Islet precursor cell (in vitro differentiated cells): Measurements from ENCODE around the gene PLCG2.
"Not testable (repeated sequence)": the region's sequence is repeated elsewhere in the genome, so short reads cannot be mapped to it uniquely, and the experiment has no call there.

Experiments used
- DNase-seq: peaks from one replicate; pipeline ENCODE4 v3.0.0-alpha.2; 2018

PLCG2 gene

DNA sequence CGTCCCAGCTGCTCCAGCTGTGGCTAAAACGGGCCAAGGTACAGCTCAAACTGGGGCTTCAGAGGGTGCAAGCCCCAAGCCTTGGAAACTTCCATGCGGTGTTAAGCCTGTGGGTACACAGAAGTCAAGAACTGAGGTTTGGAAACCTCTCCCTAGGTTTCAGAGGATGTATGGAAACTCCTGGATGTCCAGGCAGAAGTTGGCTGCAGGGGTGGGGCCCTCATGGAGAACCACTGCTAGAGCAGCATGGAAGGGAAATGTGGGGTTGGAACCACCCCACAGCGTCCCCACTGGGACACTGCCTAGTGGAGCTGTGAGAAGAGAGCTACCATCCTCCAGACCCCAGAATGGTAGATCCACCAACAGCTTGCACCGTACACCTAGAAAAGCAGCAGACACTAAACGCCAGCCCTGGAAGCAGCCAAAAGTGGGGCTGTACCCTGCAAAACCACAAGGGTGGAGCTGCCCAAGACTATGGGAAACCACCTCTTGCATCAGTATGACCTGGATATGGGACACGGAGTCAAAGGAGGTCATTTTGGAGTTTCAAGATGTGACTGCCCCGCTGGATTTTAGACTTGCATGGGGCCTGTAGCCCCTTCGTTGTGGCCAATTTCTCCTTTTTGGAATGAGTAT lies 230.0 kb downstream of the PLCG2 start:
- no peak for DNase-seq

DNA sequence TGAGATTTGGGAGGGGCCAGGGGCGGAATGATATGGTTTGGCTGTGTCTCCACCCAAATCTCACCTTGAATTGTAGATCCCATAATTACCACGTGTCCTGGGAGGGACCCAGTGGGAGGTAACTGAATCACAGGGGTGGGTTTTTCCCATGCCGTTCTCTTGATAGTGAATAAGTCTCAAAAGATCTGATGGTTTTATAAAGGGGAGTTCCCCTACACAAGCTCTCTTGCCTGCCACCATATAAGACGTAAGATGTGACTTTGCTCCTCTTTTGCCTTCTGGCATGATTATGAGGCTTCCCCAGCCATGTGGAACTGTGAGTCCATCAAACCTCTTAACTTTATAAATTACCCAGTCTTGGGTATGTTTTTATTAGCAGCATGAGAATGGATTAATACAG lies 230.7 kb downstream of the PLCG2 start:
- DNase-seq, result not testable (repeated sequence)

DNA sequence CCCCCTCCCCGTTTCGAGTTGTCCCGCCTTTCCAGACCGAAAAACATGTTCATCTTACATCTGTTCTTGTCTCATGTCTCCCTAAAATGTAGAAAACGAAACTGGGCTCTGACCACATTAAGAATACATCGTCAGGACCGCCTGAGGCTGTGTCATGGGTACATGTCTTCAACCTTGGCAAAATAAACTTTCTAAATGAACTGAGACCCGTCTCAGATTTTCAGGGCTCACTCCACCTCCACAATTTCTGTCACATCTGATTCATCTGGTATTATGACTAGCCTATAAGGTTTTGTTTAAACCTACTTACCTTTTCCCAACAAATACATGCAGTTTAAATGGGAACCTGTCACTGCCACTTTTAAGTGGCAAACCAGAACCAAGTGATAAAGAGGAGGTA lies 231.6 kb downstream of the PLCG2 start:
- DNase-seq, result no peak

DNA sequence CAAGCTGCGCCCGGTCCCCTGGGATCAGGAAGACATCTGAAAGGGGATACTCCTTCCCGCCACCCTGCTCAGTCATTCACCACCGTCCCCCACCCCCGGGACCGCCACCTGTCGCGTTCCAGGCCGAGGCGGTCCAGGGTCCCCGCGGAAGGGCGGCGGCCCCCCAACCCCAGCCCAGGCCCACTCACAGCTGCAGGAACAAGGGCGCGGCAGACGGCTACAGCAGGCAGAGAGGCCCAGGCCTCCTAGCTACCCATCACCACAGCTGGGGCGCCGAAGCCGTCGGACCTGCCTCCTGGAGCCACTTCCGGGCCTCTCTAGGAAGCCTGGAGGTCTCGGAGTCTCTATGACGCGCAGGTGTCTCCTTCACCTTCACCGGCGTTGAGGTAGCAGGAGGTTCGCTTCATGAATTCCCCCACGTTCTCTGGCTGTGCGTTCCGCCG lies 232.1 kb downstream of the PLCG2 start, which contains the start of gene SDR42E1:
SDR42E1 (minus strand) TSS at position 272 of the 443 bp plus-strand sequence. CDS start 10,612 bp downstream, outside the sequence.
- no peak for DNase-seq
